OCI-LY1 (cell line): ENCODE data around the gene VSIG8.

ENCODE experiments used
- H2AFZ ChIP-seq: fragments of 200-600 bp; sonication (generic), shearing (Covaris generic); 2 replicates; pipeline ENCODE4 v1.6.0; 2014; ENCODE audit warnings: antibody characterized with exemption, mild to moderate bottlenecking, low read length
- H3F3A ChIP-seq: fragments of 200-600 bp; sonication (generic), shearing (Covaris generic); 2 replicates; pipeline ENCODE4 v1.6.0; 2014; ENCODE audit warnings: mild to moderate bottlenecking, antibody characterized with exemption, low read length, moderate library complexity; ENCODE audit not compliant: insufficient read depth
- H3K27ac ChIP-seq: fragments of 200-600 bp; sonication (generic); 2 replicates; pipeline ENCODE4 v1.5.1; 2014; ENCODE audit warnings: low read length, mixed run types, mild to moderate bottlenecking, low read depth; ENCODE audit not compliant: poor library complexity, severe bottlenecking
- H3K27me3 ChIP-seq: fragments of 200-600 bp; sonication (generic); 2 replicates; pipeline ENCODE4 v1.6.0; 2014; ENCODE audit warnings: antibody characterized with exemption, mild to moderate bottlenecking, low read length, moderate library complexity; ENCODE audit not compliant: insufficient read depth
- H3K36me3 ChIP-seq: fragments of 200-600 bp; sonication (generic); 2 replicates; pipeline ENCODE4 v1.6.1; 2014; ENCODE audit warnings: mild to moderate bottlenecking, antibody characterized with exemption, low read length, moderate library complexity, mixed read lengths; ENCODE audit not compliant: insufficient read depth
- H3K4me1 ChIP-seq: fragments of 200-600 bp; sonication (generic); 2 replicates; pipeline ENCODE4 v1.5.1; 2014; ENCODE audit warnings: mild to moderate bottlenecking, low read length, moderate library complexity; ENCODE audit not compliant: insufficient read depth, severe bottlenecking
- H3K4me2 ChIP-seq: fragments of 200-600 bp; sonication (generic), shearing (Covaris generic); 2 replicates; pipeline ENCODE4 v1.6.1; 2014; ENCODE audit warnings: low read length
- H3K4me3 ChIP-seq: fragments of 200-600 bp; sonication (generic); 2 replicates; pipeline ENCODE4 v1.5.1; 2014; ENCODE audit warnings: low read length, low read depth, mild to moderate bottlenecking, mixed read lengths; ENCODE audit not compliant: poor library complexity, severe bottlenecking
- H3K79me2 ChIP-seq: fragments of 200-600 bp; shearing (Covaris generic); 2 replicates; pipeline ENCODE4 v1.6.1; 2016; ENCODE audit warnings: mixed run types, low read length, mixed read lengths; ENCODE audit not compliant: insufficient read depth
- H3K9ac ChIP-seq: fragments of 200-600 bp; sonication (generic), shearing (Covaris generic); 2 replicates; pipeline ENCODE4 v1.6.1; 2014; ENCODE audit warnings: mild to moderate bottlenecking, low read length, mixed read lengths
- H3K9me2 ChIP-seq: fragments of 200-600 bp; sonication (generic), shearing (Covaris generic); 2 replicates; pipeline ENCODE4 v1.6.1; 2014; ENCODE audit warnings: low read depth, mild to moderate bottlenecking, low read length, mixed read lengths
- H3K9me3 ChIP-seq: fragments of 200-600 bp; shearing (Covaris generic); 2 replicates; pipeline ENCODE4 v1.6.1; 2014; ENCODE audit warnings: low read length, mixed read lengths
- H4K20me1 ChIP-seq: fragments of 200-600 bp; sonication (generic), shearing (Covaris generic); 2 replicates; pipeline ENCODE4 v1.6.0; 2016; ENCODE audit warnings: mild to moderate bottlenecking, low read length; ENCODE audit not compliant: insufficient read depth
- CTCF ChIP-seq: fragments of 200-600 bp; sonication (generic), shearing (Covaris generic); IDR thresholded peaks from 2 replicates; pipeline ENCODE4 v1.5.1; 2017; ENCODE audit warnings: mild to moderate bottlenecking, antibody characterized with exemption, low read length, moderate library complexity, mixed read lengths
- EZH2 ChIP-seq: fragments of 200-600 bp; sonication (generic), shearing (Covaris generic); IDR thresholded peaks from 2 replicates; pipeline ENCODE4 v1.8.0; 2017; ENCODE audit warnings: borderline replicate concordance, mixed run types, mild to moderate bottlenecking, antibody characterized with exemption, low read length, moderate library complexity, mixed read lengths

Gene VSIG8

DNA sequence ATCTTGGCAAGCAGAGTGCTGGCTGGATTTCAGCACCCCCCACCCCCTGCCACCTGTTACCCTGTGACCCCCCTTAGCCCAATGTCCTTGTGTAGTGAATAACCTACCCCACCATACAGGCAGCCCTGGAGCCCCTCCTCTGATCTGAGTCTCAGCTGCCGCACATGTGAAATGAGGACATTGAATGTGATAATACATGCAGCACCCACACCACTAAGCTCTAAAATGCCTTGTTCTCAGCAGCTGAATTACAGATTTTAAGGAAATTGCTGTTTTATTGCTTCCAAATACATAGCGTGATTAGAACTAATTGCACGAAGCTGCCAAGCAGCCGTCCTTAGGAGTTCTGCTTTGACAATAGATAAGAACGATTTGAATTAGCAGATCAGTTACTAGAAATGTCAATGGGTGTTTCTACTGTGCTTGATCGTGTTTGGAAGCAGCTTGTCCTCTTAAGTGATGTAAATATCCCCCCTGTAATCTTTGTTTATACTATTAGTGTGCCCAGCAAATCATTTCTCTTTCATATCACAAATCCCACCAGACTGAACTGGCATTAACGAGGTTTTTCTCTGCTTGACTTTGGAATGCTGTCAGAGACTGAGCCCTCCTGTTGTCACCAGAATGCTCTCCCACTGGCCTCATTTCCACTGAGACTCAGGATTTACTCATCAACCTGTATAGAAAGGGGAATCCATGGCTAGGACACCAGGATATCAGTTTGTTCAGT lies 30.9 kb downstream of the VSIG8 start:
- no peak for TF ChIP-seq CTCF
- no peak for TF ChIP-seq EZH2
- Histone ChIP-seq H3K9me3 (no peaks in the 10 kb centered on the region), H3F3A (no peaks in the 10 kb centered on the region), H3K4me3 (no peak overlapping the region), H3K27ac (no peak overlapping the region), H3K9ac (no peak overlapping the region), H3K4me2 (no peak overlapping the region), H3K4me1 (no peaks in the 10 kb centered on the region), H3K9me2 (no peaks in the 10 kb centered on the region), H3K79me2 (no peaks in the 10 kb centered on the region), H3K27me3 (no peaks in the 10 kb centered on the region; the same call in 1 of the 2 replicates), H4K20me1 (no peaks in the 10 kb centered on the region), H2AFZ (no peak overlapping the region), H3K36me3 (no peaks in the 10 kb centered on the region)

DNA sequence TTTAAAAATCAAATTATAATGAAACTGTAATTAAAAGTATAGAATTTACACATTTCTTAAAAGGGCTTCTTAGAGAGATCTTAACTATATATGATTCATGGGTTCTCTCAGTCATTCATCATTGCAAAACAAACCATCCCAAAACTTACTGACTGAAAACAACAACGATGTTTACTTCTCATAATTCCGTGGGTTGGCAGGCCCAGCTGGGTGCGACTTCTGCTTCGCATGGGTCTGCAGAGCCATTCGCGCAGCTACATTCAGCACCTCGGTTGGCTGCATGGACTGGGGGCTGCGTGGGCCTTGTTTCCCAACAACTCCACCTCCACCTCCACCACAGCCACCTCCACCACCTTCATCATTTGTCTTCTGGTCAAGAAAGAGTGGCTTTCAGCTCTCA lies 31.7 kb downstream of the VSIG8 start:
- H3F3A ChIP-seq, result no peaks in the 10 kb centered on the region
- no peaks in the 10 kb centered on the region for H3K36me3 ChIP-seq
- no peak overlapping the region for H3K9ac ChIP-seq
- H3K4me3 ChIP-seq, result no peak overlapping the region
- TF ChIP-seq EZH2 (no peak), CTCF (no peak)
- H3K9me3 ChIP-seq, result no peaks in the 10 kb centered on the region
- no peaks in the 10 kb centered on the region for H4K20me1 ChIP-seq
- H3K27me3 ChIP-seq, result no peaks in the 10 kb centered on the region; the same call in 1 of the 2 replicates
- H3K27ac ChIP-seq, result no peak overlapping the region
- H3K79me2 ChIP-seq, result no peaks in the 10 kb centered on the region
- H3K4me1 ChIP-seq, result no peaks in the 10 kb centered on the region
- H3K4me2 ChIP-seq, result no peak overlapping the region
- H2AFZ ChIP-seq, result no peak overlapping the region
- no peaks in the 10 kb centered on the region for H3K9me2 ChIP-seq

DNA sequence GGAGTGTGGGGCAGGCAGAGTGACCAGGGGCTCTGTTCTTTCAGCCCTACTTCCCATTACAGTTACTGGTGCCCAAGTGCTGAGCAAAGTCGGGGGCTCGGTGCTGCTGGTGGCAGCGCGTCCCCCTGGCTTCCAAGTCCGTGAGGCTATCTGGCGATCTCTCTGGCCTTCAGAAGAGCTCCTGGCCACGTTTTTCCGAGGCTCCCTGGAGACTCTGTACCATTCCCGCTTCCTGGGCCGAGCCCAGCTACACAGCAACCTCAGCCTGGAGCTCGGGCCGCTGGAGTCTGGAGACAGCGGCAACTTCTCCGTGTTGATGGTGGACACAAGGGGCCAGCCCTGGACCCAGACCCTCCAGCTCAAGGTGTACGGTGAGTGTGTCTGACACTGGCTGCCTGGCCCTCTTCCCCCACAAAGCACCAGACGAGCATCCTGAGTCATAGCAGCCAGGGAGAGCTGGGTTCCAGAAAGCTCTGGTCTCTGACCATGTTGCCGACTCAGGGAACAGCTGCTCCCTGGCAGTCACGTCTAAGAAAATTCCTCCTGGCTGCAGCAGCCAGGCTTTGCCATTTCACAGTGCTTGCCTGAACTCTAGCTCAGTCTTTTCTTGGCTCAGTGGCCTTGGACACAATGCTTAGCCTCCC lies 32.5 kb downstream of the VSIG8 start:
- Histone ChIP-seq H3K9ac (no peak overlapping the region), H2AFZ (no peak overlapping the region), H3K79me2 (no peaks in the 10 kb centered on the region), H3F3A (no peaks in the 10 kb centered on the region), H3K4me3 (no peak overlapping the region), H3K9me3 (no peaks in the 10 kb centered on the region), H3K27me3 (no peaks in the 10 kb centered on the region; the same call in 1 of the 2 replicates), H3K9me2 (no peaks in the 10 kb centered on the region), H3K4me2 (no peak overlapping the region), H3K4me1 (no peaks in the 10 kb centered on the region), H3K36me3 (no peaks in the 10 kb centered on the region), H4K20me1 (no peaks in the 10 kb centered on the region), H3K27ac (no peak overlapping the region)
- no peak for TF ChIP-seq EZH2
- no peak for TF ChIP-seq CTCF
